K562 treated with DMSO at 1 percent for 12 hours (cell line): Measurements from ENCODE around the gene TAS1R2. TPM values are rescaled to one million over a fixed set of nuclear protein-coding genes. Genes with fewer than 3 reads are reported as not detected.

Source experiments
- total RNA-seq: library from RNA; unstranded; fragments of 300-600 nt; gene quantifications from 2 replicates; pipeline ENCODE4 v1.2.3, GENCODE V29; 2022; ENCODE audit not compliant: insufficient read depth

The TAS1R2 gene
- total RNA-seq, result not detected in 2 replicates

GRCh38 chr1:18859560-18859959 lies at the start of gene TAS1R2:
TSS of gene TAS1R2 (minus strand) at chr1:18859660. CDS start at chr1:18859660, 0 bp downstream.

GRCh38 chr1:18902523-18903290 lies 43.2 kb upstream of the TAS1R2 start, which contains the start of gene ALDH4A1:
TSS of gene ALDH4A1 (minus strand) at chr1:18902555. CDS start at chr1:18902523, 32 bp downstream.

Other genes starting within 250 kb of the TAS1R2 start
- gene PAX7, start 228.8 kb downstream of the TAS1R2 start, total RNA-seq, result not detected in 2 replicates
- 20.1 and 23.2 TPM in 2 replicates for gene ALDH4A1, start 42.9 kb upstream of the TAS1R2 start, total RNA-seq
- 0.48 and 0.97 TPM in 2 replicates for gene IFFO2, start 97.0 kb upstream of the TAS1R2 start, total RNA-seq